Stimulated activated memory B cell treated with anti-CD40 and anti-IgM and Interleukin-4, amounts not matched to agents 10 μg/mL and 1 μg/mL and 100 μg/mL, for 72 hours (primary cell): Measurements from ENCODE around the gene PSMD1.

Experiments used
- ATAC-seq: fragments of 150-1000 bp; cut with Tn5 transposase; 2 replicates; pipeline ENCODE4 v1.10.0; 2021
- H3K27ac Mint-ChIP-seq: one replicate; pipeline ENCODE4 v1.8.0; 2022; ENCODE audit warnings: mild to moderate bottlenecking, mixed read lengths
- H3K27me3 Mint-ChIP-seq: one replicate; pipeline ENCODE4 v1.8.0; 2022; ENCODE audit warnings: mixed read lengths
- H3K36me3 Mint-ChIP-seq: one replicate; pipeline ENCODE4 v1.8.0; 2022; ENCODE audit warnings: mixed read lengths
- H3K4me1 Mint-ChIP-seq: one replicate; pipeline ENCODE4 v1.8.0; 2022; ENCODE audit warnings: mixed read lengths
- H3K4me3 Mint-ChIP-seq: one replicate; pipeline ENCODE4 v1.8.0; 2022; ENCODE audit warnings: mild to moderate bottlenecking, moderate library complexity, mixed read lengths
- H3K9me3 Mint-ChIP-seq: one replicate; pipeline ENCODE4 v1.8.0; 2022; ENCODE audit warnings: mixed read lengths

Gene PSMD1

GRCh38 chr2:231043796-231044195 lies 12.9 kb upstream of the PSMD1 start:
- Mint-ChIP-seq H3K4me3 (no peak overlapping the region), H3K9me3 (no peaks in the 10 kb centered on the region), H3K27ac (no peak overlapping the region), H3K27me3 (peaks cover 34% of the 10 kb centered on the region), H3K4me1 (no peaks in the 10 kb centered on the region), H3K36me3 (no peaks in the 10 kb centered on the region)
- no peak for ATAC-seq

- no peaks in the 10 kb centered on the region for H3K4me1 Mint-ChIP-seq
- H3K4me3 Mint-ChIP-seq = no peak overlapping the region
- H3K36me3 Mint-ChIP-seq = no peaks in the 10 kb centered on the region
- no peak for ATAC-seq
- peaks cover 4% of the 10 kb centered on the region for H3K27me3 Mint-ChIP-seq
- no peaks in the 10 kb centered on the region for H3K9me3 Mint-ChIP-seq
- no peak overlapping the region for H3K27ac Mint-ChIP-seq
These were observed 9.8 kb upstream of the PSMD1 start for GRCh38 chr2:231046916-231047273.

GRCh38 chr2:231047274-231047922 lies 9.3 kb upstream of the PSMD1 start:
- Mint-ChIP-seq H3K9me3 (no peaks in the 10 kb centered on the region), H3K4me3 (no peak overlapping the region), H3K36me3 (no peaks in the 10 kb centered on the region), H3K4me1 (peaks cover 3% of the 10 kb centered on the region), H3K27ac (no peak overlapping the region), H3K27me3 (peaks cover 1% of the 10 kb centered on the region)
- no peak for ATAC-seq

GRCh38 chr2:231047923-231048915 lies 8.4 kb upstream of the PSMD1 start:
- Mint-ChIP-seq H3K4me1 (peaks cover 12% of the 10 kb centered on the region), H3K36me3 (no peaks in the 10 kb centered on the region), H3K4me3 (no peak overlapping the region), H3K27ac (no peak overlapping the region), H3K27me3 (peaks cover 10% of the 10 kb centered on the region), H3K9me3 (no peaks in the 10 kb centered on the region)
- no peak for ATAC-seq

GRCh38 chr2:231049286-231050017 lies 7.2 kb upstream of the PSMD1 start:
- no peaks in the 10 kb centered on the region for H3K9me3 Mint-ChIP-seq
- H3K4me1 Mint-ChIP-seq = peaks cover 17% of the 10 kb centered on the region
- H3K36me3 Mint-ChIP-seq = no peaks in the 10 kb centered on the region
- peaks cover 20% of the 10 kb centered on the region for H3K27me3 Mint-ChIP-seq
- no peak for ATAC-seq
- H3K27ac Mint-ChIP-seq = no peak overlapping the region
- no peak overlapping the region for H3K4me3 Mint-ChIP-seq

GRCh38 chr2:231050018-231050901 lies 6.4 kb upstream of the PSMD1 start:
- no peak overlapping the region for H3K27ac Mint-ChIP-seq
- no peak for ATAC-seq
- H3K27me3 Mint-ChIP-seq = peaks cover 20% of the 10 kb centered on the region
- H3K9me3 Mint-ChIP-seq = no peaks in the 10 kb centered on the region
- peaks cover 17% of the 10 kb centered on the region for H3K4me1 Mint-ChIP-seq
- no peaks in the 10 kb centered on the region for H3K36me3 Mint-ChIP-seq
- H3K4me3 Mint-ChIP-seq = no peak overlapping the region

GRCh38 chr2:231051116-231051515 lies 5.6 kb upstream of the PSMD1 start:
- no peaks in the 10 kb centered on the region for H3K36me3 Mint-ChIP-seq
- no peak overlapping the region for H3K27ac Mint-ChIP-seq
- ATAC-seq = no peak
- H3K4me1 Mint-ChIP-seq = peaks cover 17% of the 10 kb centered on the region
- no peaks in the 10 kb centered on the region for H3K9me3 Mint-ChIP-seq
- no peak overlapping the region for H3K4me3 Mint-ChIP-seq
- H3K27me3 Mint-ChIP-seq = peaks cover 20% of the 10 kb centered on the region

GRCh38 chr2:231052494-231053451 lies 3.9 kb upstream of the PSMD1 start:
- Mint-ChIP-seq H3K27me3 (peaks cover 20% of the 10 kb centered on the region), H3K36me3 (no peaks in the 10 kb centered on the region), H3K4me1 (peaks cover 21% of the 10 kb centered on the region), H3K4me3 (peak overlapping the region; percentile 86), H3K27ac (peak overlapping the region; percentile 42), H3K9me3 (no peaks in the 10 kb centered on the region)
- ATAC-seq = peak; percentile 86

GRCh38 chr2:231053846-231054245 lies 2.8 kb upstream of the PSMD1 start:
- Mint-ChIP-seq H3K9me3 (no peaks in the 10 kb centered on the region), H3K36me3 (no peaks in the 10 kb centered on the region), H3K4me1 (peaks cover 31% of the 10 kb centered on the region), H3K4me3 (no peak overlapping the region), H3K27me3 (peaks cover 20% of the 10 kb centered on the region), H3K27ac (no peak overlapping the region)
- ATAC-seq = no peak

GRCh38 chr2:231057590-231057989 lies 923 bp downstream of the PSMD1 start:
- peak overlapping the region; percentile 99 for H3K27ac Mint-ChIP-seq
- peaks cover 48% of the 10 kb centered on the region for H3K4me1 Mint-ChIP-seq
- peak overlapping the region; percentile 99 for H3K4me3 Mint-ChIP-seq
- H3K36me3 Mint-ChIP-seq = peaks cover 14% of the 10 kb centered on the region
- ATAC-seq = no peak
- peaks cover 17% of the 10 kb centered on the region for H3K27me3 Mint-ChIP-seq
- no peaks in the 10 kb centered on the region for H3K9me3 Mint-ChIP-seq

- H3K27ac Mint-ChIP-seq = peak overlapping the region; percentile 99
- ATAC-seq = no peak
- H3K4me3 Mint-ChIP-seq = peak overlapping the region; percentile 58
- H3K9me3 Mint-ChIP-seq = no peaks in the 10 kb centered on the region
- H3K36me3 Mint-ChIP-seq = peaks cover 26% of the 10 kb centered on the region
- H3K27me3 Mint-ChIP-seq = peaks cover 3% of the 10 kb centered on the region
- peaks cover 42% of the 10 kb centered on the region for H3K4me1 Mint-ChIP-seq
These were observed 2.3 kb downstream of the PSMD1 start for GRCh38 chr2:231058761-231059550.

GRCh38 chr2:231059756-231060155 lies 3.1 kb downstream of the PSMD1 start:
- ATAC-seq = no peak
- Mint-ChIP-seq H3K27ac (no peak overlapping the region), H3K27me3 (no peaks in the 10 kb centered on the region), H3K36me3 (peaks cover 26% of the 10 kb centered on the region), H3K9me3 (no peaks in the 10 kb centered on the region), H3K4me1 (peaks cover 42% of the 10 kb centered on the region), H3K4me3 (no peak overlapping the region)

- H3K36me3 Mint-ChIP-seq = peaks cover 41% of the 10 kb centered on the region
- ATAC-seq = no peak
- no peaks in the 10 kb centered on the region for H3K27me3 Mint-ChIP-seq
These were observed 6.1 kb downstream of the PSMD1 start for GRCh38 chr2:231062776-231063175.

More at GRCh38 chr2:231062776-231063175, 6.1 kb downstream of the PSMD1 start:
- Mint-ChIP-seq H3K9me3 (no peaks in the 10 kb centered on the region), H3K27ac (no peak overlapping the region), H3K4me3 (no peak overlapping the region), H3K4me1 (peaks cover 38% of the 10 kb centered on the region)
